ENCODE measurements around the gene OSBPL2.

Gene OSBPL2

GRCh38 chr20:62313021-62313420 is 74.7 kb downstream of the OSBPL2 start:
- no peak for DNase-seq (ENCODE audit: low spot score)

GRCh38 chr20:62313460-62314338 is 75.4 kb downstream of the OSBPL2 start:
- DNase-seq (ENCODE audit: low spot score), result no peak

GRCh38 chr20:62314339-62314638 is 76.0 kb downstream of the OSBPL2 start:
- DNase-seq (ENCODE audit: low spot score), result no peak

- DNase-seq (ENCODE audit: low spot score), result no peak
Observed at GRCh38 chr20:62314711-62315302, 76.5 kb downstream of the OSBPL2 start.

- no peak for DNase-seq (ENCODE audit: low spot score)
Observed at GRCh38 chr20:62315773-62316172, 77.5 kb downstream of the OSBPL2 start.

- DNase-seq (ENCODE audit: low spot score), result no peak
Observed at GRCh38 chr20:62316331-62317166, 78.2 kb downstream of the OSBPL2 start.

GRCh38 chr20:62317167-62317655 is 78.9 kb downstream of the OSBPL2 start:
- no peak for DNase-seq (ENCODE audit: low spot score)

- no peak for DNase-seq (ENCODE audit: low spot score)
Observed at GRCh38 chr20:62318400-62319345, 80.4 kb downstream of the OSBPL2 start.

GRCh38 chr20:62319346-62319909 is 81.1 kb downstream of the OSBPL2 start:
- no peak for DNase-seq (ENCODE audit: low spot score)

GRCh38 chr20:62320581-62321354 is 82.4 kb downstream of the OSBPL2 start:
- DNase-seq (ENCODE audit: low spot score), result no peak

GRCh38 chr20:62321521-62321948 is 83.2 kb downstream of the OSBPL2 start:
- DNase-seq (ENCODE audit: low spot score), result no peak

GRCh38 chr20:62321975-62322374 is 83.7 kb downstream of the OSBPL2 start:
- DNase-seq (ENCODE audit: low spot score), result no peak

- DNase-seq (ENCODE audit: low spot score), result no peak
Observed at GRCh38 chr20:62322492-62323041, 84.2 kb downstream of the OSBPL2 start.

- no peak for DNase-seq (ENCODE audit: low spot score)
Observed at GRCh38 chr20:62323146-62323979, 85.0 kb downstream of the OSBPL2 start.

GRCh38 chr20:62323980-62324906 is 85.9 kb downstream of the OSBPL2 start:
- no peak for DNase-seq (ENCODE audit: low spot score)

- DNase-seq (ENCODE audit: low spot score), result no peak
Observed at GRCh38 chr20:62325172-62325905, 87.0 kb downstream of the OSBPL2 start.

GRCh38 chr20:62326559-62326958 is 88.2 kb downstream of the OSBPL2 start:
- no peak for DNase-seq (ENCODE audit: low spot score)

All from D341Med (cell line).